IMR-90 (cell line): ENCODE results near the gene SRPK1. TPM values are rescaled to one million over a fixed set of nuclear protein-coding genes. Genes with fewer than 3 reads are reported as not detected.

Experiments
- ATAC-seq: fragments of 200-7000 bp; cut with Tn5 transposase; 2 replicates; pipeline ENCODE4 v1.9.1; 2020; ENCODE audit warnings: low read depth, mild to moderate bottlenecking, moderate library complexity
- BruUV-seq: library from RNA; stranded (reverse); fragments of 400-500 nt; replicated peaks from 2 replicates; lab custom pipeline; 2021; lab: Mats Ljungman, UMichigan
- CTCF ChIA-PET: fragments of 300-600 bp; formaldehyde crosslinking; extraction: SDS; loops from one replicate; lab custom pipeline; 2021; ENCODE audit warnings: antibody characterized with exemption; lab: Yijun Ruan, JAX
- POLR2A ChIA-PET: fragments of 300-600 bp; sonication (Branson Sonifier 250); formaldehyde crosslinking; loops from one replicate; lab custom pipeline; 2022; ENCODE audit warnings: antibody characterized with exemption; ENCODE audit not compliant: unreplicated experiment; lab: Charles Lee
- DNase-seq: peaks from one replicate; pipeline ENCODE4 v3.0.0; 2013
- H2AFZ ChIP-seq: replicated peaks from 2 replicates; pipeline ENCODE3; 2013; ENCODE audit warnings: low read length, mild to moderate bottlenecking; ENCODE audit not compliant: poor library complexity
- H2AK5ac ChIP-seq: 2 replicates; pipeline ENCODE4 v1.6.1; 2013; ENCODE audit warnings: low read depth, low read length, inconsistent platforms
- H2AK9ac ChIP-seq: replicated peaks from 2 replicates; pipeline ENCODE3; 2013; ENCODE audit warnings: mild to moderate bottlenecking, low read depth, low read length, moderate library complexity; ENCODE audit not compliant: poor library complexity
- H2BK120ac ChIP-seq: 2 replicates; pipeline ENCODE4 v1.6.1; 2013; ENCODE audit warnings: low read depth, low read length, inconsistent platforms
- H2BK15ac ChIP-seq: 3 replicates; pipeline ENCODE4 v1.6.1; 2013; ENCODE audit warnings: low read depth, low read length, inconsistent platforms
- H2BK20ac ChIP-seq: 2 replicates; pipeline ENCODE4 v1.6.1; 2013; ENCODE audit warnings: low read depth, mild to moderate bottlenecking, inconsistent platforms, low read length, moderate library complexity
- H2BK5ac ChIP-seq: 2 replicates; pipeline ENCODE4 v1.6.1; 2013; ENCODE audit warnings: mild to moderate bottlenecking, low read depth, low read length, inconsistent platforms; ENCODE audit not compliant: poor library complexity, severe bottlenecking
- H3K14ac ChIP-seq: replicated peaks from 2 replicates; pipeline ENCODE4 v1.6.1; 2013; ENCODE audit warnings: low read depth, low read length, inconsistent platforms
- H3K18ac ChIP-seq: 2 replicates; pipeline ENCODE4 v1.6.1; 2013; ENCODE audit warnings: low read depth, low read length, control low read depth
- H3K23ac ChIP-seq: 2 replicates; pipeline ENCODE4 v1.6.1; 2013; ENCODE audit warnings: low read depth, low read length, inconsistent platforms
- H3K27ac ChIP-seq: 2 replicates; pipeline ENCODE4 v1.5.1; 2013; ENCODE audit warnings: mild to moderate bottlenecking, control low read depth, low read length; ENCODE audit not compliant: insufficient read depth
- H3K27me3 ChIP-seq: 2 replicates; pipeline ENCODE4 v1.6.1; 2013; ENCODE audit warnings: low read length; ENCODE audit not compliant: control insufficient read depth, insufficient read depth
- H3K36me3 ChIP-seq: 2 replicates; pipeline ENCODE4 v1.6.1; 2013; ENCODE audit warnings: low read length, mixed read lengths; ENCODE audit not compliant: control insufficient read depth, insufficient read depth
- H3K4ac ChIP-seq: 2 replicates; pipeline ENCODE4 v1.6.1; 2013; ENCODE audit warnings: low read depth, low read length, inconsistent platforms
- H3K4me1 ChIP-seq: 2 replicates; pipeline ENCODE4 v1.6.1; 2013; ENCODE audit warnings: low read length, mixed read lengths; ENCODE audit not compliant: control insufficient read depth, insufficient read depth
- H3K4me2 ChIP-seq: 2 replicates; pipeline ENCODE4 v1.6.1; 2013; ENCODE audit warnings: low read depth, mild to moderate bottlenecking, control low read depth, low read length, moderate library complexity
- H3K4me3 ChIP-seq: 2 replicates; pipeline ENCODE4 v1.5.1; 2013; ENCODE audit warnings: low read depth, mild to moderate bottlenecking, control low read depth, low read length, moderate library complexity; ENCODE audit not compliant: insufficient read depth
- H3K56ac ChIP-seq: 2 replicates; pipeline ENCODE4 v1.6.1; 2013; ENCODE audit warnings: low read length, inconsistent platforms; ENCODE audit not compliant: insufficient read depth; ENCODE audit errors: extremely low read depth
- H3K79me1 ChIP-seq, 2 experiments: 2 replicates each; pipeline ENCODE4 v1.6.1; 2013; ENCODE audit warnings: low read length in 2 of 2, inconsistent platforms in 1 of 2, low read depth in 1 of 2
- H3K9ac ChIP-seq: 2 replicates; pipeline ENCODE4 v1.6.1; 2013; ENCODE audit warnings: low read depth, low read length, control low read depth
- H3K9me1 ChIP-seq: 2 replicates; pipeline ENCODE4 v1.6.1; 2013; ENCODE audit warnings: low read length, inconsistent platforms; ENCODE audit not compliant: insufficient read depth
- H3K9me3 ChIP-seq: 2 replicates; pipeline ENCODE4 v1.6.1; 2013; ENCODE audit warnings: low read length; ENCODE audit not compliant: control insufficient read depth, insufficient read depth
- H4K20me1 ChIP-seq: 2 replicates; pipeline ENCODE4 v1.6.1; 2013; ENCODE audit warnings: low read length, inconsistent platforms; ENCODE audit not compliant: insufficient read depth
- H4K5ac ChIP-seq: 2 replicates; pipeline ENCODE4 v1.6.1; 2013; ENCODE audit warnings: mild to moderate bottlenecking, low read depth, low read length, control low read depth
- H4K8ac ChIP-seq, 2 experiments: 2 replicates each; pipeline ENCODE4 v1.6.1; 2013; ENCODE audit warnings: low read depth in 2 of 2, low read length in 2 of 2, control low read depth in 1 of 2, inconsistent platforms in 1 of 2
- H4K91ac ChIP-seq: 2 replicates; pipeline ENCODE4 v1.6.1; 2013; ENCODE audit warnings: low read depth, low read length, inconsistent platforms; ENCODE audit not compliant: insufficient read depth
- BHLHE40 ChIP-seq: fragments of 150-350 bp; IDR thresholded peaks from 2 replicates; pipeline ENCODE4 v1.6.1; 2016; ENCODE audit warnings: mild to moderate bottlenecking, low read depth, low read length
- CEBPB ChIP-seq: IDR thresholded peaks from 2 replicates; pipeline ENCODE4 v1.6.1; 2012; ENCODE audit warnings: low read depth, low read length, improper control_type of control experiment
- ELK1 ChIP-seq: fragments of 150-350 bp; IDR thresholded peaks from 2 replicates; pipeline ENCODE4 v1.6.1; 2016; ENCODE audit warnings: low read depth, mild to moderate bottlenecking, low read length, moderate library complexity, borderline replicate concordance
- MAZ ChIP-seq: IDR thresholded peaks from 2 replicates; pipeline ENCODE4 v1.6.1; 2012; ENCODE audit warnings: low read depth, mild to moderate bottlenecking, low read length, improper control_type of control experiment, moderate library complexity, borderline replicate concordance
- MXI1 ChIP-seq: IDR thresholded peaks from 2 replicates; pipeline ENCODE4 v1.6.1; 2012; ENCODE audit warnings: low read depth, mild to moderate bottlenecking, low read length, moderate library complexity, borderline replicate concordance
- POLR2A ChIP-seq: IDR thresholded peaks from 2 replicates; pipeline ENCODE4 v1.6.1; 2012; ENCODE audit warnings: mild to moderate bottlenecking, low read depth, low read length
- RCOR1 ChIP-seq: IDR thresholded peaks from 2 replicates; pipeline ENCODE4 v1.6.1; 2012; ENCODE audit warnings: mild to moderate bottlenecking, low read length, improper control_type of control experiment; ENCODE audit not compliant: insufficient replicate concordance
- SMC3 ChIP-seq: fragments of 150-350 bp; IDR thresholded peaks from 2 replicates; pipeline ENCODE4 v1.6.1; 2016; ENCODE audit warnings: low read depth, mild to moderate bottlenecking, antibody characterized with exemption, low read length, moderate library complexity
- WGBS, 2 experiments: methylation state at CpG; one replicate each; pipeline versions ENCODE4 v1.1.5 to v1.1.7; 2013; ENCODE audit warnings: missing lambda C conversion rate in 2 of 2; ENCODE audit not compliant: insufficient read length in 1 of 2; ENCODE audit errors: extremely low coverage in 2 of 2; 5-methylcytosine and 5-hydroxymethylcytosine counted together
- dilution Hi-C: fragments of 300-500 bp; cut with HindIII; formaldehyde crosslinking; loops from one replicate; pipeline ENCODE4 v1.14.3; 2018; ENCODE audit warnings: low sequenced_read_pairs; ENCODE audit not compliant: unreplicated experiment
- in situ Hi-C: fragments of 300-500 bp; cut with MboI; formaldehyde crosslinking; loops from 3 replicates; pipeline ENCODE4 v1.14.3; 2019; ENCODE audit warnings: low sequenced_read_pairs, inconsistent platforms, mixed read lengths
- intact Hi-C: fragments of 100-400 bp; cut with micrococcal nuclease; formaldehyde crosslinking; loops from 2 replicates; pipeline ENCODE4 v1.10.0; 2022
- polyA plus RNA-seq, 3 experiments: library from polyadenylated mRNA; depleted of rRNA; stranded (reverse); fragments of >200 nt; gene quantifications; 2 replicates each; pipeline ENCODE4 v1.2.3, GENCODE V29; 2012; ENCODE audit warnings: low replicate concordance in 1 of 3
- total RNA-seq: library from RNA; depleted of rRNA; stranded (reverse); fragments of >200 nt; gene quantifications from 2 replicates; pipeline ENCODE4 v1.2.3, GENCODE V29; 2012
- TF ChIP-seq, protein P1 (sequence below): conservative IDR thresholded peaks from 2 replicates; pipeline ENCODE4 v1.5.1; 2012; ENCODE audit warnings: mild to moderate bottlenecking, low read depth, low read length, improper control_type of control experiment

SRPK1 gene
- total and polyA plus RNA-seq, 2 of the 4 experiments (the other 2 are of a cell fraction): 22.5 to 44.6 TPM

GRCh38 chr6:35925961-35926360 lies 5.1 kb upstream of the SRPK1 start:
- H2BK5ac ChIP-seq: no peak overlapping the region
- no peak overlapping the region for H4K91ac ChIP-seq
- no peak for TF ChIP-seq POLR2A
- no peak for TF ChIP-seq SMC3
- no peak for TF ChIP-seq ELK1
- TF ChIP-seq, protein P1, sequence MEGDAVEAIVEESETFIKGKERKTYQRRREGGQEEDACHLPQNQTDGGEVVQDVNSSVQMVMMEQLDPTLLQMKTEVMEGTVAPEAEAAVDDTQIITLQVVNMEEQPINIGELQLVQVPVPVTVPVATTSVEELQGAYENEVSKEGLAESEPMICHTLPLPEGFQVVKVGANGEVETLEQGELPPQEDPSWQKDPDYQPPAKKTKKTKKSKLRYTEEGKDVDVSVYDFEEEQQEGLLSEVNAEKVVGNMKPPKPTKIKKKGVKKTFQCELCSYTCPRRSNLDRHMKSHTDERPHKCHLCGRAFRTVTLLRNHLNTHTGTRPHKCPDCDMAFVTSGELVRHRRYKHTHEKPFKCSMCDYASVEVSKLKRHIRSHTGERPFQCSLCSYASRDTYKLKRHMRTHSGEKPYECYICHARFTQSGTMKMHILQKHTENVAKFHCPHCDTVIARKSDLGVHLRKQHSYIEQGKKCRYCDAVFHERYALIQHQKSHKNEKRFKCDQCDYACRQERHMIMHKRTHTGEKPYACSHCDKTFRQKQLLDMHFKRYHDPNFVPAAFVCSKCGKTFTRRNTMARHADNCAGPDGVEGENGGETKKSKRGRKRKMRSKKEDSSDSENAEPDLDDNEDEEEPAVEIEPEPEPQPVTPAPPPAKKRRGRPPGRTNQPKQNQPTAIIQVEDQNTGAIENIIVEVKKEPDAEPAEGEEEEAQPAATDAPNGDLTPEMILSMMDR: no peak
- TF ChIP-seq MAZ: no peak
- TF ChIP-seq BHLHE40: no peak
- TF ChIP-seq RCOR1: no peak
- no peak for TF ChIP-seq CEBPB
- no peak for TF ChIP-seq MXI1
- H3K4me2 ChIP-seq: no peak overlapping the region
- ChIA-PET POLR2A (interaction anchor here (0.6 kb wide), 1 partner anchor 33 kb away, joined by 6 read pairs; no protein-coding TSS in a partner anchor), CTCF (no interaction called here)
- intact Hi-C loops: no loop called here
- no peak overlapping the region for H3K4me3 ChIP-seq
- no peaks in the 10 kb centered on the region for H3K9me3 ChIP-seq
- no peaks in the 10 kb centered on the region for H3K36me3 ChIP-seq
- no peak overlapping the region for H3K56ac ChIP-seq
- H3K9ac ChIP-seq: no peak overlapping the region
- no peaks in the 10 kb centered on the region for H4K20me1 ChIP-seq
- peaks cover 0 to 8% of the 10 kb centered on the region in 2 experiments; a peak in 2 of 4 replicates for H3K79me1 ChIP-seq
- no peak overlapping the region for H3K27ac ChIP-seq
- no peak overlapping the region for H2BK15ac ChIP-seq
- no peak overlapping the region for H2BK120ac ChIP-seq
- ATAC-seq: no peak
- DNase-seq: no peak
- WGBS, 2 experiments: no CpG with 5 or more reads among the region's 3 CpGs
- H3K4me1 ChIP-seq: no peaks in the 10 kb centered on the region
- no peak overlapping the region for H2AFZ ChIP-seq
- no peak overlapping the region for H2BK20ac ChIP-seq
- H2AK5ac ChIP-seq: no peak overlapping the region
- H2AK9ac ChIP-seq: no peak overlapping the region
- no peaks in the 10 kb centered on the region for H3K27me3 ChIP-seq
- BruUV-seq: no TSS peak
- H3K9me1 ChIP-seq: no peaks in the 10 kb centered on the region
- no peak overlapping the region for H3K14ac ChIP-seq
- dilution Hi-C loops: no loop called here
- H4K8ac ChIP-seq: no peak overlapping the region
- H4K5ac ChIP-seq: no peak overlapping the region
- no peak overlapping the region for H3K4ac ChIP-seq
- in situ Hi-C loops: no loop called here
- no peak overlapping the region for H3K18ac ChIP-seq
- no peak overlapping the region for H3K23ac ChIP-seq
